SH-SY5Y (cell line): ENCODE results near the gene EIF4E.

Experiments used
- GATA2 ChIP-seq: IDR thresholded peaks from 2 replicates; pipeline ENCODE4 v1.6.1; 2011; ENCODE audit warnings: mild to moderate bottlenecking, low read depth, low read length
- GATA3 ChIP-seq: IDR thresholded peaks from 2 replicates; pipeline ENCODE4 v1.6.1; 2011; ENCODE audit warnings: low read depth, mild to moderate bottlenecking, low read length, moderate library complexity

Gene EIF4E

DNA sequence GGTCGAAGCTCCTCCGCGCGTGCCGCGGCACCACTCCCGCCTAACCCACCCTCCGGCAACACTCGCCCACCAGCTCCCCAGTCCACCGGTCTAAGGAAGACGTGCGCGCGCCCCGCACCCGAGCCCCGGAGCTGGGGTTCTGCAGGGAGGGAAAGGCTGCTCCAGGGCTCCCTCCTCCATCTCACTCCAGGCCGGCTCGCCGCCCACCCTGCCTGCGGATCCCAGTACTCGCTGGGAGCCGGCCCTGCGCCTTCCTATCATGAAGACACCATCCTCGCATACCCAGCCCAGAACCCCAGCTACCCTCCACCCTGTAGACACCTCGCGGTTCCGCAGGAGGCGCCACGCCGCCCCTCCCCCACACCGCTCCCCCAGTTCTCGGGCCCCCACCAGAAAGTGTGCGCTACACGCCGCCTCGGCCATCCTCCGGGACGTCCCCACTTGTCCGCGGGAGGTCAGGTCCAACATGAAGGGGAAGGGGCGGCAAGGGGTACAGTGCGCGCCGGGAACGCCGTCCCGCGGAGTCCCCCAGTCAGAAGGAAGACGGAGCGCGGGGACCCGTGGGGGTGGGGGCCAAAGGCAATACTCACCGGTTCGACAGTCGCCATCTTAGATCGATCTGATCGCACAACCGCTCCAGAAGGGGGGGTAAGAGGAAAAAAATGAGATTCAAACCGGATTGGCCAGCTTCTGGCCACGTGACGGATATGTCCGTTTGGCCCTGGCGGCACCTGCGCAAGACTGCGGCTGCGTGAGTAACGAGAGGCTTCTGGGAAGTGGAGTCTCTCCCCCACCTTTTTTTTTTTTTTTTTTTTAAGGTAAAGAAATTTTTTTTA, at the start of gene EIF4E:
TSS of gene EIF4E (minus strand) at position 629 of the 836 bp plus-strand sequence. CDS start at position 608, 21 bp downstream.
- TF ChIP-seq GATA2 (peak; percentile 82), GATA3 (no peak)

GRCh38 chr4:98977557-98977956, 48.6 kb upstream of the EIF4E start:
- TF ChIP-seq GATA2 (no peak), GATA3 (no peak)

DNA sequence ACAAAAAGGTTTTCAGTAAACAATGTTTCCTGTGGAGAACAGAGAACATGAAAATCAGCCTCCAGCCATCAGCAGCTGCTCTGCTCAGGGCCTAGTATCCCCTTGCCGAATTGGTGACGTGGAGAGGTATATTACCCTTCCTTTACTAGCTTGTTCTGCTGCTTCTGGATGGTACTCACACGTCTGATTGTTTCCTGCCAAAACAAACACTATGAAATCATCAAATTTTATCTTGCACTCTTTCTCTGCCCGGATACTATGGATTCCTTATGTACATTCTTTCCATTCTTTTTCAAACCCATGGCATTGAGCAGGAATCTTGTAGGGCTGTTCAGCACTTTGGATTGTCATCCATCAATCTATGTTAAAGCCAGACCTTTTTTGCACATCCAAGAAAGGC, 47.8 kb upstream of the EIF4E start:
- TF ChIP-seq GATA2 = no peak

DNA sequence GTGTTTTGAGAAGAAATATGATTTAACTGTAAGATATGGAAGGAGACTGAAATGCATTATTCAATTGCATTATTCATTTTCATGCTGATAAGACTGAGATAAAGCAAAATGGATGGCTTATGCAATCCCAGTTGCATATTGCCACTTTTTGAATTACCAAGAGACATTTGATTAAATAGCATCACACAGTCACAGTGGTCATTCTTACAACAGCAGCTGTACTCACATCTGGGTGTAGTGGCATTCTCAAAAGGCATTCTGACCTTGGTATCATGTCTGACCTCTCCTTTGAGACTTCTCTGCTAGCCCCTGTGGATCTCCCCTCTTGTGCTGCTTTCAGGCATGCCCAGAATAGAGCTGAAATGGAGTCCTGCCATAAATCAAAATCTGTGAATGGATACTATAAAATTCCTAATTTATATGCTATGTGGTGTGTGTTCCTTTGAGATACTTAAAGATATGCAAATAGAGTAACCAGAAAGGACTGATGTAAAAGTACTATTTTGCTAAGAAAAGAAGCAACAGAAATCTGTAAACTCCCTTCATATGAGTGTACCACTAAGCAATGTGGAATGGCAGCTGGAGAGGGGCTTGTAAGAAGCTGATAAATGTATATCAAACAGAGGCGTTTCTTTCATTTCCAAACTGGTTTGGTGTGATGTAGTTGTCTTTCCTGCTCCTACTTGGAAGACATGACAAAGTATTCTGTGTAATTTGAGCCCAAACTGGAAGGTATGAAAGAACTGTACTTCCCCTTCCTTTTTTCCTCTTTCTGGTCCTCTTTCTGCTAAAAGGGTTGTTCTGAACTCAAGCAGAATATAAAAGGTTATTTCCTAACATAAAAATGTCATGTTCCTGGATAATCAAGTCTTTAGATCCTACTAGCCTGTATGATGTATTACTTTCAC, 41.2 kb upstream of the EIF4E start:
- no peak for TF ChIP-seq GATA2
- TF ChIP-seq GATA3 = peak; percentile 40; the same call in 1 of the 2 replicates

GRCh38 chr4:98967786-98968329, 38.9 kb upstream of the EIF4E start:
- TF ChIP-seq GATA2 = no peak
- no peak for TF ChIP-seq GATA3

DNA sequence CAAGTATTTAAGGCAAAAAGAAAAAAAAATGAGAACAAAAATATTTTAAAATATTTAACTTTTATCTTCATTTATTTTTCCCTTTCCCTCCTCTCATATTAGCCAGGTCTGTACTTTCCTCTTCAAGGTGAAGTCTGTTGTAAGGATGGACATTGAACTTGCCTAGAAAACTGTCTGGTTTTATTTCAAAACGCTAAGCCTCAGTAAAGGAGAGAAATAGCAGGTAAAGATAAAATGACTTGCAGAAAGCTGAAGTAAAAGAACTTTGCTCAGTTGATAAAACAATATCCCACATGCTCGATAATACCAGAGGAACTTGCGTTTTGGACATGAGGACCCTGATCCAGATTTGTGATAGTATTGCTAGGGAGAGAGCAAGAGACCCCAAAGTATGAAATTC, 38.0 kb upstream of the EIF4E start:
- TF ChIP-seq GATA3 (no peak), GATA2 (no peak)

GRCh38 chr4:98963538-98964433, 34.9 kb upstream of the EIF4E start:
- TF ChIP-seq GATA2 (no peak), GATA3 (no peak)

GRCh38 chr4:98961770-98962169, 32.8 kb upstream of the EIF4E start:
- no peak for TF ChIP-seq GATA3
- TF ChIP-seq GATA2 = no peak

DNA sequence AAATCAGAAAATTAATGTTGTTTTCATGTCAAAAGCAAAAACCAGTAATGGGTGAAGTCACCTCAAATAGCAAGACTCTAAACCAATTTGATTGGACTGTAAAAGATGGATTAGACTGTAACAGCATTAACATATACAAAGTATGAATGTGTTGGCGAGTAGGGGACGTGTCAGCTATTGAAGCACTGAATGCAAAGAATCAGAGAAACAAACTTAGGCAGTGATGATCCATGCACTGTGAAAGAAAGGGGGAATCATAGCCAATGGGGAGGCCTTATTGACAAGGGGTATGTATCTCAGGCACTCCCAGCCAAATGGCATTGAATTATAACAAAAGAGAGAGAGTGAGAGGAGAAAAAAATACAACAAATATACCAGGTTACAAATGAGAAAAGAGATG, 30.5 kb upstream of the EIF4E start:
- TF ChIP-seq GATA2 (no peak), GATA3 (no peak)

DNA sequence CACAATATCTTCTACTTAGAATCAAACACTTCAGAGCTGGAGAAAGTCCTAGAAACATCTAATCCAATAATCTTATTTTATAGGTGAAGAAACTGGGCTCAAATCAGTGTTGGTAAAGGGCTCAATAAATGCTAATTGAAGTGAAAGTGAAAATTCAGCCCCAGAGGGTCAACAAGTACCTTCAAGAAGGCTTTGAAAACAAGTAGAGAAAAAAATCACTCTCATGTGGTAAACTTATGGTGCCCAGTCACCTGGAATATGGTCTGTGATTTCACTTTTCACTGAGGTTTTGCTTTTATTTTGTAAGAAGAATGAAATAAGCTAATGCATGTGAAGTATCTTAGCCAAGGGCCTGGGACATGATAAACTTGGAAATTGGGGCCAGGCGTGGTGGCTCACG, 29.1 kb upstream of the EIF4E start:
- TF ChIP-seq GATA2 = no peak
- TF ChIP-seq GATA3 = no peak

GRCh38 chr4:98955229-98955628, 26.3 kb upstream of the EIF4E start:
- TF ChIP-seq GATA2 = no peak
- TF ChIP-seq GATA3 = no peak

DNA sequence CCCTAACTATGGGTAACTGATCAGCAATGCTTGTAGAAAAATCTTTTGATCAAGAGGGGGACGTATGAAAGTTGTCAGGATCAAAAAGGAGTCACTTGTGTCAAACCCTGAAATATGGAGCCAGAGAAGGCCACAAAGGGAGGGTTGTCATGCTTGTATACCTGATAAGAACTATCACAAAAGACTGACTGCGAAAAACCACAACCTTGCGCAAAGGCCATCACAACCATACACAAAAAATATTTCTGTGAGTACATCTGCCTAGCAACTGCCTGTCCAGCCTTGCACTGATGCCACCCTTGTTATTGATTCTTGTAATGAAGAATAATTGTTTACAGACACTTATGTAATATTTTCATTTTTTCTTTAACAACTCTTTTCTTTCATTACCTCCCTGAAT, 22.8 kb upstream of the EIF4E start:
- TF ChIP-seq GATA2 = no peak

DNA sequence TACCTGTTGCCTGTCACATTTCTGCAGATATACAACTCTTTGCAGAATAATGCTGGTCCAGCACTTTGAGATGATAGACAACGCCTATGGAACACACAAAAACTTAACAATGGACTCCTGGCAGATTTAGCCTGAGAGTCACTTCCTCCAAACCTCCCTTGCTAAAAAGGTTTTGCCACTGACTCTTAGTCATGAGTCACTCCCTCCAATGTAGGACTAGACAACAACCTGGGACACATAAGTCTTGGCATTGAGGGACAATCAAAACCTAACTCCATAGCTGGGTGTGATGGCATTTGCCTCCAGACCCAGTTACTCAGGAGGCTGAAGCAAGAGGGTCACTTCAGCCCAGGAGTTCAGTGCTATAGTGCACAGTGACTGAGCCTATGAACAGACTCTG, 22.0 kb upstream of the EIF4E start:
- TF ChIP-seq GATA3 (no peak), GATA2 (no peak)
